Neural crest cell (in vitro differentiated cells): ENCODE measurements around the gene RTN4R. TPM values are rescaled to one million over a fixed set of nuclear protein-coding genes. Genes with fewer than 3 reads are reported as not detected.
A peak's percentile ranks its signal among the peaks of the same experiment; 100 is the strongest.

Experiments
- DNase-seq: peaks from one replicate; pipeline ENCODE4 v3.0.0; 2021; ENCODE audit warnings: low read depth, mixed read lengths, low spot score
- H3K27ac Mint-ChIP-seq: one replicate; pipeline ENCODE4 v1.8.0; 2021; ENCODE audit warnings: mild to moderate bottlenecking, mixed read lengths; ENCODE audit not compliant: unreplicated experiment
- H3K27me3 Mint-ChIP-seq: 2 replicates; pipeline ENCODE4 v1.8.0; 2021; ENCODE audit warnings: low read depth, mild to moderate bottlenecking, mixed read lengths
- H3K36me3 Mint-ChIP-seq: 2 replicates; pipeline ENCODE4 v1.8.0; 2021; ENCODE audit warnings: low read depth, mild to moderate bottlenecking, mixed read lengths
- H3K4me1 Mint-ChIP-seq: 2 replicates; pipeline ENCODE4 v1.8.0; 2021; ENCODE audit warnings: mixed read lengths
- H3K4me3 Mint-ChIP-seq: one replicate; pipeline ENCODE4 v1.8.0; 2021; ENCODE audit warnings: mild to moderate bottlenecking, mixed read lengths
- H3K9me3 Mint-ChIP-seq: 2 replicates; pipeline ENCODE4 v1.8.0; 2021; ENCODE audit warnings: mixed read lengths
- total RNA-seq: library from RNA; stranded (reverse); gene quantifications from 2 replicates; pipeline ENCODE4 v1.2.1, GENCODE V29; 2021
- TF ChIP-seq, protein P1 (sequence below): fragments of 200-600 bp; sonication (generic); conservative IDR thresholded peaks from 2 replicates; pipeline ENCODE4 v1.5.0; 2021; ENCODE audit warnings: antibody characterized with exemption, mild to moderate bottlenecking

RTN4R gene
- total RNA-seq, 1 donor from 2014 or later: 19.0 TPM

DNA sequence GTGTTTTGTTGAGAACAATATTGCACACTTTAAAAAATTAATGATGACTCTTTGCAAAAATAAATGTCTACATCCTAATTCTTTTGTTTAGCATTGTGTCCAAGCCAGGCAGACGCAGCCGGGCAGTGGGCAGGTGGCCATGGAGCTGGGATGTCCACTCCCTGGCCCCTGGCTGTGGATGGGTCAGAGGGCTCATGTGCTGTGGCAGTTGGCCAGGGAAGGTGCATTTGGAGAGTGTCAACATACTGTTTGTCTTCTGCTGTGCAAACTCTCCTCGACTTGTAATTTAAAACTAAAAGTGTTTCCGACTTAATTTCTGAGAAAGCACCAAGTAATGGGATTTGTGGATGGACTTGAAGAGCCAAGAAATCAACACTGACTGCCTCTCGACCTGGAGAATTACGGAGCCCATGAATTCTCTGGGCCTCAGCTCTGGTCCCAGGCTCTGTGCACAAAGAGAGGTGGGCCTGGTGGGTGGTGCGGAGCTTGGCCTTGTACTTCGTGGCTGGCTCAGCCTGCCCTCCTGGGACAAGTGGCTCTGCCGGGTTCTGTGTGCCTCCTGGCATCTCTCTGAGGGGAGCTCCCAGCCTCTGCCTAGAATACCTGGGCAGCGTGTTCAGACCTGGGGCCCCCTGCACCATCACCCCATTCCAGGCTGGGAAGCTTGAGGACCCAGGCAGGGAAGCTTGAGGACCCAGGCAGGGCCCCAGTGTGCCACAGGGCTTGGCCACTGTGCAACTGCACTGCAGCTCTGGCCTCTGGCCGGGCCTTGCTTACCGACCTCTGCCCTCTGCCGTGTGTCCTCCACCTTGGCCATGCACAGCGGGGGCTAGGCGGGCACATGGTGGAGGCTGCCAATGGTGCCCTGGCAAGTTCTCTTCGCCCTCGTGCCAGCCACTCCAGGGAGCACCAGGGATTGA is 46.4 kb downstream of the RTN4R start:
- H3K36me3 Mint-ChIP-seq: no peaks in the 10 kb centered on the region
- H3K4me3 Mint-ChIP-seq: no peak overlapping the region
- H3K4me1 Mint-ChIP-seq: peaks cover 9% of the 10 kb centered on the region
- no peak overlapping the region for H3K27ac Mint-ChIP-seq
- no peaks in the 10 kb centered on the region for H3K27me3 Mint-ChIP-seq
- DNase-seq: no peak
- peaks cover 9% of the 10 kb centered on the region for H3K9me3 Mint-ChIP-seq
- TF ChIP-seq, protein P1, sequence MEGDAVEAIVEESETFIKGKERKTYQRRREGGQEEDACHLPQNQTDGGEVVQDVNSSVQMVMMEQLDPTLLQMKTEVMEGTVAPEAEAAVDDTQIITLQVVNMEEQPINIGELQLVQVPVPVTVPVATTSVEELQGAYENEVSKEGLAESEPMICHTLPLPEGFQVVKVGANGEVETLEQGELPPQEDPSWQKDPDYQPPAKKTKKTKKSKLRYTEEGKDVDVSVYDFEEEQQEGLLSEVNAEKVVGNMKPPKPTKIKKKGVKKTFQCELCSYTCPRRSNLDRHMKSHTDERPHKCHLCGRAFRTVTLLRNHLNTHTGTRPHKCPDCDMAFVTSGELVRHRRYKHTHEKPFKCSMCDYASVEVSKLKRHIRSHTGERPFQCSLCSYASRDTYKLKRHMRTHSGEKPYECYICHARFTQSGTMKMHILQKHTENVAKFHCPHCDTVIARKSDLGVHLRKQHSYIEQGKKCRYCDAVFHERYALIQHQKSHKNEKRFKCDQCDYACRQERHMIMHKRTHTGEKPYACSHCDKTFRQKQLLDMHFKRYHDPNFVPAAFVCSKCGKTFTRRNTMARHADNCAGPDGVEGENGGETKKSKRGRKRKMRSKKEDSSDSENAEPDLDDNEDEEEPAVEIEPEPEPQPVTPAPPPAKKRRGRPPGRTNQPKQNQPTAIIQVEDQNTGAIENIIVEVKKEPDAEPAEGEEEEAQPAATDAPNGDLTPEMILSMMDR: no peak

DNA sequence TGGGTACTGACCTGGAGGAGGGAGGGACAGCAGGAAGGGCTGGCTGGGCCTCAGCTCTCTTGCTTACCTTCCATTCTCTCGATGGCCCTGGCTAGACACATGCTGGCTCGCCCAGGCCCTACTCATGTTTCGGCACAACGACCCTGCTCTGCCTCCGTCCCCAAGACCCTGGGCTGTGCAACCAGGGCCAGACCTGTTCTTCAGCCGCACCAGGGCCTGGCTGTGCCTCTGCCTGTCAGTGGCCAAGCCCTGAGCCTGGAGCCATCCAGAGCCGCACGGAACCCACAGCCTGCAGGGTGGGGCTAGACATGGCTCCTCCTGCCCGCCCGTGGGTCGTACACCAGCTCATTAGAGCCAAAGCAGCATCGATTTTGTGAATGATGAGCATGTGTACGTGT is 47.5 kb downstream of the RTN4R start:
- peaks cover 9% of the 10 kb centered on the region for H3K4me1 Mint-ChIP-seq
- H3K36me3 Mint-ChIP-seq: no peaks in the 10 kb centered on the region
- DNase-seq: no peak
- no peak overlapping the region for H3K4me3 Mint-ChIP-seq
- peaks cover 9% of the 10 kb centered on the region for H3K9me3 Mint-ChIP-seq
- peak overlapping the region; percentile 35 for H3K27ac Mint-ChIP-seq
- no peaks in the 10 kb centered on the region for H3K27me3 Mint-ChIP-seq
- TF ChIP-seq, protein P1: no peak

DNA sequence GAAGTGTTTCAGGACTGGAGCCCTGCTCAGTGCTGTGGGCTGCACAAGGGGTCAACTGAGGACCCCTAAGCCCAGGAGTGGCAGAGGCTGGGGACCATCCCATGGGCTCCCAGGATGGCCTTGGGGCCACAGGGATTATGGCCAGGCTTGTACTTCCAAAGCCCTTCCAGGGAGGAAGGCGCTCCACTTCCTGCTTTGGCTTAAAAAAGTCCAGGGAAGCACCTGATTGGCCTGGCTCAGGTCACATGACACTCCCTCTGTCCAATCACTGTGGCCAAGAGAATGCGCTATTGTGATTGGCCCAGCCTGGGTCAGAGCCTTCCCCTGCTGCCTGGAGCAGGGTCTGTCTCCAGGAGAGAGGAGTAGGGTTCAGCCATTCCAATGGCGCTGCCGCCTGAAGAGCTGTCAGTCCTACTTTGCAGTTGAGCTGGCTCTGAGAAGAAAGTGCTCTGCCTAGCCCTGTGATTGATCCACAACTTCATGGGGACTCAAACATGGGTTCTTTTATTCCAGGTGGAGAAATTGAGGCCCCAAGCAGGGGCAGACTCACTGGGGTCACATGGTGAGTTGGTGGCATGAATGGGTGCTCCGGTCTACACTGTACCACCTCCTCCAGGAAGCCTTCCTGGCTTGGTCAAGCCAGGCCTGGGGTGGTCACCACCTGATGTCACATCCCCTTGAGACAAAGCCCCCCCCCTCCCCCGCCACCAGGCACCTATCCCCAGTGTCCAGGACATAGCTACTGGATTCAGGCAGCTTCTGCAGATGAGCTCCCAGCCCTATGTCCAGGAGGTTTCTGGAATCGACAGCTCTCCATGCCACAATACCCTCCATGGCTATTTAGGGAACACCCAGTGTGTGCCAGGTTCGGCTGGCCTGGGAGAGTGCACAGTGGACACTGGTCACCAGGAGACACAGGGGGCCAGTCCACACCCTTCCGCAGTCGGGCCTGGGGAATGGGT is 48.2 kb downstream of the RTN4R start:
- Mint-ChIP-seq H3K27me3 (no peaks in the 10 kb centered on the region), H3K27ac (no peak overlapping the region), H3K4me1 (peaks cover 9% of the 10 kb centered on the region), H3K4me3 (no peak overlapping the region), H3K9me3 (peaks cover 4% of the 10 kb centered on the region), H3K36me3 (no peaks in the 10 kb centered on the region)
- no peak for DNase-seq
- TF ChIP-seq, protein P1: no peak

DNA sequence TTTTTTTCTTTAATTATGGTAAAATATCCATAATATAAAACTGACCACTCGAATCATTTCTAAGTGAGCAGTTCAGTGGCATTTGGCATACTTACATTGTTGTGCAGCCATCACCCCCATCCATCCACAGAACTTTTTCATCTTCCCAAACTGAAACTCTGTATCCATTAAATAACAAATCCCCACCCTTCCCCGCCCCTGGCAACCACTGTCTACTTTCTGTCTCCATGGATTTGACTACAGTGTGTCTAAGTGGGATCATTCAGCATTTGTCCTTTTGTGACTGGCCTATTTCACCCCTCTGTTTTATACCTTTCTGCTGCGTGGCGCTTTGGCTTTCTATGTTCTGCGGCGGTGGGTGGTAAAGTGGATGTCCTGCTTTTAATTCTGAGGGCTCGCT is 49.1 kb downstream of the RTN4R start:
- no peak overlapping the region for H3K27ac Mint-ChIP-seq
- no peak for DNase-seq
- no peaks in the 10 kb centered on the region for H3K27me3 Mint-ChIP-seq
- H3K36me3 Mint-ChIP-seq: no peaks in the 10 kb centered on the region
- no peaks in the 10 kb centered on the region for H3K9me3 Mint-ChIP-seq
- TF ChIP-seq, protein P1: no peak
- H3K4me1 Mint-ChIP-seq: peaks cover 9% of the 10 kb centered on the region
- H3K4me3 Mint-ChIP-seq: no peak overlapping the region

DNA sequence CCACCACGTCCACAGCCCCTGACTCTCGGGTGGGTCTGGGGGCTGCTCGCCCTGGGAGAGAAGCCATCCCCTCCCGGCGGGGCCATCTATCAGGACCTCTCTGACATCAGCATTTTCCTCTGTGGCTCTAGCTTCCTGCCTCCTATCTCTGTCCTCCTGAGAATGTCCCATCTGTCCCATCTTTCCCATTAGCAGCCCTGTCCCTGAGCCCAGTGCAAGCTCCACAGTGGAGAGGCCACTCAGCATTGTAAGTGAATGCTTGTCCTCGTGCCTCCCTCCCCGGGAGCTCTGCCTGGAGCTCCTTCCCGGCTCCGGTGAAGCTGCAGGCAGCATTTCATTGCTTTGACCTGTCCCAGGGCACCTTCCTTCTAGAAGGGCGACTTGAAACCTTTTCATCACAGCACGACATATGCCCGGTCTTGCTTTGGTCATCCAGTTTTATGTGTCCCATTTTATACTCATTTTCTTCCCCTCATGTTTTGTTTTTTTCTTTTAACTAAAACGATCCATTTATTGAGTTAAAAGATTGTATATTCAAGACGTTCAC is 49.7 kb downstream of the RTN4R start:
- no peak overlapping the region for H3K4me3 Mint-ChIP-seq
- no peak overlapping the region for H3K27ac Mint-ChIP-seq
- no peaks in the 10 kb centered on the region for H3K27me3 Mint-ChIP-seq

More for the DNA sequence above, 49.7 kb downstream of the RTN4R start:
- TF ChIP-seq, protein P1: no peak
- peaks cover 9% of the 10 kb centered on the region for H3K4me1 Mint-ChIP-seq
- H3K36me3 Mint-ChIP-seq: no peaks in the 10 kb centered on the region
- DNase-seq: no peak
- no peaks in the 10 kb centered on the region for H3K9me3 Mint-ChIP-seq
